ENCODE measurements around the gene ERCC1. TPM values are rescaled to one million over a fixed set of nuclear protein-coding genes. Genes with fewer than 3 reads are reported as not detected.

Gene ERCC1
- total RNA-seq, 1 donor from 2014 or later = 71.6 TPM

DNA sequence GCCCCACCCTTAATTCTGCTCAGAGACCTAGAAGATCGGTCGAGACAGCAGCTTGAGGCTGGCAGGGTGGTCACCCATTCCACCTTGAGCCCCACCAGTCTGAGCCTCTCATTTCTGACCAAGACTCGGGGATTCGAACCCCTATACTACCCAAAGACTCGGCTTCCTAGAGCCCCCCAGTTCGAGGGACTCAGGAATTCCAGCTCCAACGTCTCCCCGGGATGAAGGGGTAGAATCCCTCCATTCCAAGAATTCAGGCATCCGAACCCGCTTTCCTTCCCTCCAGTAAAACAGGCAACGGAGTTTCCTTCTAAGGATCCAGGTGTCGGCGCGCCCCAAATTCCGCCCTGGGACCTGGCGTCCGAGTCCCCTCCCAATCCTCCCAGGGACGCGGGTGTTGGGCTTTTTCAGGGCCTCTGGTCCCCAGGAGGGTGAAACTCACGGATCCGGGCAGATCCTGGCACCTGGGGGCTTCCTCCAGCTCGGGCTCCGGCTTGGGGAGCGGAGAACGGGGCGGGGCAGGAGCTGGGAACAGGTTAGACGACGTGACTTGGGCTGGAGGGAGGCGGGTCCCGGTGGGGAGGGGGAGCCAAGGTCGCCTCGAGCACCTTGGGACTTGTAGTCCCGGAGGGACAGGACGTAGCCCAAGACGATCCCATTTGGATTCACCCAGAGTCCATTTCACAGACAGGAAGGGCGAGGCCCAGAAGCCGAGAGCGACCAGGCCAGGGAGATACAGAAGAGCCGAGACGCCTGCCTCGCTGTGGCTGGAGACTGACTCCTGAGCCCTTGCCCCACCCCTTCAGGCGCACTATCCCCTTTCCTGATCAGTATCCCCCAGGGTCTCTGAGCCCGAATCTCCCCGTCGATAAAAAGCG is 18.9 kb downstream of the ERCC1 start, which contains the start of gene PPP1R13L:
TSS of gene PPP1R13L (minus strand) at position 513 of the 878 bp plus-strand sequence. CDS start 6,751 bp downstream, outside the sequence.
- TF ChIP-seq CTCF (conservative IDR thresholded peaks at IDR 0.05; ENCODE audit: low read depth, low read length) = no peak
- DNase-seq (ENCODE audit: low read depth) = peak; percentile 46
- H3K4me3 ChIP-seq (ENCODE audit: low read depth, low read length) = peak within 1 kb of the TSS; percentile 83

DNA sequence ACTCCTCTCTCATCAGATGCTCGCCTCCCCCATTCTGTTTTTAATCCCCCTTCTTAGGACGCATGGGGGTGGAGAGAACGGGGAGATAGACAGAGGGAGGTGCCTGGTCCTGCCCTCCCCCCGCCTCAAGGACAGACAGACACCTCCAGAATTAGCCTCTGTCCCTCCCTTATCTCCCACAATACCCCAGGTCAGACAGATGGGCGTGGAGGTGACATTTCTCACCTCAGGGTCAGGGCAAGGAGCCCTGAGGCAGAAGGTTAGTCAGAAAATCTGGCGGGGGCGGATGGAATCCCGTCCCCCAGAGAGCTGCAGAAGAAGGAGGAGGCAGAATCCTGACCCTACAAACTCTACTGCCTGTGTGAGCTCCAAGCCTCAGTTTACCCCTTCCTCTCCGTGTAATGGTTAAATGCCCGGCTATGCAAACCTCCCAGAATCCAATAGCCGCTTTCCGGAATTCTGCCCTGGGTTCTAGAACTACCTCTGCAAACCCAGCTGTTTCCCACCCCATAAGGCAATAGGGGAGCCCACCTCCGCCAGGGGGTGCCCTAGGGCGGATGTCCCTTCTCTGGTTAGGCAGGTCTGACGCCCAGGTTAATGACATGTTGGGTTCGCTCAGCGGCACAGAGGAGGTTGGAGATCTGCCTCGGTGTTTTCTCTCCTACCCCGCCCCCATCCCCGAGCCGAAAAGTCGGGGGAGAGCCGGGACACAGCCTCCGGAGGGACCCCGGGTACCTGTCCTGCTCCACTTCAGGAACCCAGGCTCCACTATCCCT is 19.7 kb downstream of the ERCC1 start:
- DNase-seq (ENCODE audit: low read depth) = no peak
- TF ChIP-seq CTCF (conservative IDR thresholded peaks at IDR 0.05; ENCODE audit: low read depth, low read length) = peak; percentile 78
- H3K4me3 ChIP-seq (ENCODE audit: low read depth, low read length) = peak overlapping the region; percentile 83

DNA sequence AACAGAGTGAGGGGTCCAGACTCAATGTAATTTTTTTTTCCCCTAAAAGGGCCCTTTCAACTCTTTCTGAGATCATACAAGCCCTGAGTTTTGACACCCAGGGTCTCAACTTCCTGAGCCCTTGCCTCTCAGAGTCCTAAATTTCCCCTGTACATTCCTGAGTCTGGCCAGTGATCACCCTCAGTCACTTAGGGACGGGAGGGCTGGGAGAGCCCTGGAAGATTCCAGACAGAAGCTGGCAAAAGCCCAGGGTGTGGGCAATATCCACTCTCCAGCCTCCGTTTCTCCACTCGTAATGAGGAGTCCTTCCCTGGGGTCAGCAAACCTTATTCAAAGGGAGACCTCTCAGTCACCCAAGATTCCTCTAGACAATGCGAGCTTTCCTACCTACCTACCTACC is 20.4 kb downstream of the ERCC1 start:
- no peak for DNase-seq (ENCODE audit: low read depth)
- peak overlapping the region; percentile 83 for H3K4me3 ChIP-seq (ENCODE audit: low read depth, low read length)
- no peak for TF ChIP-seq CTCF (conservative IDR thresholded peaks at IDR 0.05; ENCODE audit: low read depth, low read length)

DNA sequence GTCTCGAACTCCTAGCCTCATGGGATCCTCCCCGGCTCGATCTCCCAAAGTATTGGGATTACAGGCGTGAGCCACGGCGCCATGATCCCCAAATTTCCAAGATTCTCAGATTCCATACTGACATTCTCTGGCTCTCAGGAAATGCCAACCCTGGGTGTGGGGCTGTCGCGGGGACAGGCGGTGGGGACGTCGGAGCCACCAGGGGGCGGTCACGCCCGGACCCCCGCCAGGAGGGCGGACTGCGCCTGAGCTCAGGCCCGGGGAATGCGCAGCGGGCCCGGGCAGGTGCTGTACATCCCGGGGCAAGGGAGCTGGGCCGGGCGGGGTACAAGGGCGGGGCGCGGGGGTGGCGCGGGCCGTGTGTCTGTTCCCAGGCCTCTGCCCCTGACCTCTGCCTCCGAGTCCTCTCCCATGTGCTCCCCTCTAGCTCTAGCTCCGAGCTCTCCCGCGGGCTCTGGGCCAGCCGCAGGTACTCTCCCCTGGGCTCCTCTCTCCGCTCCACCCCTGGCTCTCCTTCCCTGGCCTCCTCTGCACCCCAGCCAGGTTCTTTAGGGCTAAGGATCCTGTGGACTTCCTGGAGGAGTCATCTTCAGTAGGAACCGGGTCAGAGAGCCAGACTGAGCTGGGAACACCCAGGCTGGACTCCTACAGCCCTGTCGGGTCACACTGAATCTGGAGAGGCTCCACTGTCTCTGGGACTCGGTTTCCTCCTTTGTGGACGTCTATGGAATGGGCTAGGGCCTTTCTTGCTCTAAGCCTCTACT is 21.2 kb downstream of the ERCC1 start:
- peak; percentile 37 for TF ChIP-seq CTCF (conservative IDR thresholded peaks at IDR 0.05; ENCODE audit: low read depth, low read length)
- no peak for DNase-seq (ENCODE audit: low read depth)
- peak overlapping the region; percentile 23 for H3K4me3 ChIP-seq (ENCODE audit: low read depth, low read length)

DNA sequence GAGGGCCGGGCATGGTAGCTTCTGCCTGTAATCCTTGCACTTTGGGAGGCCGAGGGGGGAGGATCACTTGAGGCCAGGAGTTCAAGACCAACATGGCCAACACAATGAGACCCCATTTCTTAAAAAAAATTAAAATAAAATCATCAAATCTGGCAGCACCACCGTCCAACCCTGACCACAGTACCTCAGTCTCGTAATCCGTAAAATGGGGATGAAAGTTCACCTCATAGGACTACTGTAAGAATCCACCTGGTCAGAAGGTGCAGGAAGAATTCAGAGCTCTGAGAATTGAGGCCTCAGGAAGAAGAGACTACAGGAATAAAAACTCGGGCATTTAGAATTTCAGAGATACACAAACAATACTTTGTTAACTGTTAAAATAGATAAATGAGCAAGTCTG is 21.9 kb downstream of the ERCC1 start:
- no peak overlapping the region for H3K4me3 ChIP-seq (ENCODE audit: low read depth, low read length)
- DNase-seq (ENCODE audit: low read depth) = no peak
- no peak for TF ChIP-seq CTCF (conservative IDR thresholded peaks at IDR 0.05; ENCODE audit: low read depth, low read length)

- no peak for DNase-seq (ENCODE audit: low read depth)
- H3K4me3 ChIP-seq (ENCODE audit: low read depth, low read length) = no peak overlapping the region
- TF ChIP-seq CTCF (conservative IDR thresholded peaks at IDR 0.05; ENCODE audit: low read depth, low read length) = no peak
These were observed 23.5 kb downstream of the ERCC1 start for GRCh38 chr19:45400192-45400591.
